HepG2 (cell line): ENCODE measurements around the gene RALB. TPM values are rescaled to one million over a fixed set of nuclear protein-coding genes. Genes with fewer than 3 reads are reported as not detected.
A peak's percentile ranks its signal among the peaks of the same experiment; 100 is the strongest.

Source experiments
- ARID2 ChIP-seq: sonication (generic); formaldehyde crosslinking; IDR thresholded peaks from 2 replicates; pipeline ENCODE4 v1.8.1; 2022; ENCODE audit warnings: mild to moderate bottlenecking, missing genetic modification reagents, borderline replicate concordance
- ATF3 ChIP-seq: sonication (generic); formaldehyde crosslinking; IDR thresholded peaks from 2 replicates; pipeline ENCODE4 v1.4.0; 2020; ENCODE audit warnings: missing genetic modification reagents
- CREB1 ChIP-seq, 2 experiments: fragments of 450-650 bp in 1 of 2; IDR thresholded peaks; 2 replicates each; pipeline ENCODE4 v1.6.1; 2016 to 2017; ENCODE audit warnings: control low read depth in 1 of 2, mild to moderate bottlenecking in 1 of 2, missing compliant biosample characterization in 1 of 2, missing genetic modification characterization in 1 of 2
- HOXA3 ChIP-seq: sonication (generic); formaldehyde crosslinking; IDR thresholded peaks from 2 replicates; pipeline ENCODE4 v1.5.0; 2020; ENCODE audit warnings: missing genetic modification reagents
- MIXL1 ChIP-seq: IDR thresholded peaks from 2 replicates; pipeline ENCODE4 v1.6.1; 2016
- PHB2 ChIP-seq: fragments of 450-650 bp; IDR thresholded peaks from 2 replicates; pipeline ENCODE4 v1.6.1; 2018; ENCODE audit not compliant: partially characterized antibody
- RNF2 ChIP-seq: fragments of 450-650 bp; conservative IDR thresholded peaks from 2 replicates; pipeline ENCODE4 v1.6.1; 2016; ENCODE audit warnings: low read depth
- SMAD1 ChIP-seq: sonication (generic); formaldehyde crosslinking; IDR thresholded peaks from 2 replicates; pipeline ENCODE4 v1.4.0; 2020; ENCODE audit warnings: missing genetic modification reagents, low read depth, mild to moderate bottlenecking, borderline replicate concordance
- ZBTB4 ChIP-seq: sonication (generic); formaldehyde crosslinking; IDR thresholded peaks from 2 replicates; pipeline ENCODE4 v1.4.0; 2020; ENCODE audit warnings: missing genetic modification reagents, mild to moderate bottlenecking, borderline replicate concordance
- ZFP90 ChIP-seq: sonication (generic); formaldehyde crosslinking; IDR thresholded peaks from 2 replicates; pipeline ENCODE4 v1.8.0; 2022; ENCODE audit warnings: missing genetic modification reagents, mild to moderate bottlenecking, inconsistent platforms, borderline replicate concordance
- ZNF282 ChIP-seq: fragments of 450-650 bp; IDR thresholded peaks from 2 replicates; pipeline ENCODE4 v1.6.1; 2018; ENCODE audit not compliant: partially characterized antibody
- ZNF354B ChIP-seq: sonication (generic); formaldehyde crosslinking; IDR thresholded peaks from 2 replicates; pipeline ENCODE4 v1.8.0; 2022; ENCODE audit warnings: mild to moderate bottlenecking, missing genetic modification reagents
- ZNF574 ChIP-seq: sonication (generic); formaldehyde crosslinking; IDR thresholded peaks from 2 replicates; pipeline ENCODE4 v1.4.0; 2020; ENCODE audit warnings: missing genetic modification reagents
- ZNF768 ChIP-seq: sonication (generic); formaldehyde crosslinking; IDR thresholded peaks from 2 replicates; pipeline ENCODE4 v1.4.0; 2020; ENCODE audit warnings: missing genetic modification reagents
- polyA plus RNA-seq, 8 experiments: library from polyadenylated mRNA; depleted of rRNA in 3 of 8; stranded (reverse) in 7 of 8; unstranded in 1 of 8; fragments of >200 nt; fragmentation: Illumina TruSeq in 4 of 8; extraction: Trizol in 4 of 8; gene quantifications; 2 replicates each; pipeline versions ENCODE4 v1.2.1 to v1.2.3, GENCODE V29; 2011 to 2016; ENCODE audit warnings: low read depth in 4 of 8, missing spikeins in 1 of 8, mixed read lengths in 1 of 8; ENCODE audit not compliant: insufficient read depth in 1 of 8
- total RNA-seq, 5 experiments: library from RNA; depleted of rRNA; stranded (reverse); fragments of >200 nt; fragmentation: Illumina TruSeq; extraction: Trizol; gene quantifications; 2 replicates each; pipeline ENCODE4 v1.2.3, GENCODE V29; 2016; ENCODE audit warnings: low read depth in 1 of 5
- TF ChIP-seq, protein P1 (sequence below), 2 experiments: sonication (generic) in 1 of 2; formaldehyde crosslinking in 1 of 2; IDR thresholded peaks; 2 replicates each; pipeline versions ENCODE4 v1.5.1 to v1.6.1; 2011 to 2020; ENCODE audit warnings: borderline replicate concordance in 1 of 2, low read depth in 1 of 2, low read length in 1 of 2, mild to moderate bottlenecking in 1 of 2, missing genetic modification reagents in 1 of 2, moderate library complexity in 1 of 2
- TF ChIP-seq, protein P2 (sequence below): sonication (generic); formaldehyde crosslinking; IDR thresholded peaks from 2 replicates; pipeline ENCODE4 v1.9.0; 2021; ENCODE audit warnings: missing genetic modification reagents, mild to moderate bottlenecking, borderline replicate concordance

Gene RALB
- total and polyA plus RNA-seq, 2 of the 13 experiments (the other 11 are each of a cell fraction or from before 2014, with no cell fraction given) = 37.8 to 43.2 TPM

DNA sequence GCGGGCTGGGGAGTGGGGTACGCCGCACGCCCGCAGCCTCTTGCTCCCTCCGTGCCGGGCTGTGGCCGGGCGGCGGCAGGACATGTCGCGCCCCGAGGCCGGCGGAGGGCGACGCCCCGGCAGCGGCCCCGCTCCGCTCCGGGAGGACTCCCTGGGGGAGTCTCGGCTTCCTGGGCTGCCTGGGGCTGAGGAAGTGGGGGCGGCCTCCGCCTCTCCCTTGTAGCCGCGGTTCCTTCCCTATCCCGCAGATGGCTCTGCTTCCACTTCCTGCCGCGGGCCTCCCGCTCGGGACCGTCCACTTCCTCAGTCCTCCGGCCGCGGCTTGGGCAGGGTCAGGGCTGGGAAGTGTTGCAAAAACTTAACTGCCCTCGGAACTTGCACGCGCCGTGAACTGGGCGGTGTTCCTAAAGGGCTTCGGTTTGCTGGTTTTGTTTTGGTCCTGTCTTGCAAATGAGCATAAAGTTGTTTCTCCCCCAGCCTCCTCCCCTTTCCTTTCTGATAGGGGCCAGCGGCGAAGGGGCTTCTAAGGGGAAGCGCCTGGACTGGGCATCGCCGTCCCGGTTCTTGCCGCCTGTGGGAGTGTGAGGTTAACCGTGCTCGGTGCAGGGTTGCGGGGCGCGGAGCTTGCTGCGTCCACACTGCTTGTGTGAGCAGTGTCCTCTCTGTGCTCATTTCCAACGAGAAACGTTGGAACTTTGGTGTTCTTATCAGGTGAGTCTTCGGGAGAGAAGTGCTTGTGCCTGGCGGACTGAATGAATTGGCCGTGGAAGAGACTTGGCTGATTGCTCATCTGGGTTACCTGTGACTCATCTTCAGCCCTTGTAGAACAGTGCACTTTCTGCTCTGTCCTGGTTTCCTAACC, 600 bp downstream of the RALB start (continued):
- TF ChIP-seq ZNF574 (CRISPR knock-in tag) (peak; percentile 79), HOXA3 (CRISPR knock-in tag) (0 out of 2 replicates have a peak, but pooled peaks have one; percentile 12), CREB1 (IDR thresholded peaks at IDR 0.05) (no peak), CREB1 (CRISPR knock-in tag; IDR thresholded peaks at IDR 0.05) (no peak), PHB2 (no peak), ZFP90 (CRISPR knock-in tag) (peak; percentile 97), ZNF768 (CRISPR knock-in tag) (no peak; the same call in 1 of the 2 replicates), SMAD1 (CRISPR knock-in tag) (no peak), RNF2 (no peak), ZNF354B (CRISPR knock-in tag) (no peak), ZBTB4 (CRISPR knock-in tag) (no peak), ARID2 (CRISPR knock-in tag) (peak; percentile 80; the same call in 1 of the 2 replicates), ATF3 (no peak), ZNF282 (no peak), MIXL1 (CRISPR knock-in tag) (no peak)
- TF ChIP-seq, protein P1, sequence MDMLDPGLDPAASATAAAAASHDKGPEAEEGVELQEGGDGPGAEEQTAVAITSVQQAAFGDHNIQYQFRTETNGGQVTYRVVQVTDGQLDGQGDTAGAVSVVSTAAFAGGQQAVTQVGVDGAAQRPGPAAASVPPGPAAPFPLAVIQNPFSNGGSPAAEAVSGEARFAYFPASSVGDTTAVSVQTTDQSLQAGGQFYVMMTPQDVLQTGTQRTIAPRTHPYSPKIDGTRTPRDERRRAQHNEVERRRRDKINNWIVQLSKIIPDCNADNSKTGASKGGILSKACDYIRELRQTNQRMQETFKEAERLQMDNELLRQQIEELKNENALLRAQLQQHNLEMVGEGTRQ (IDR thresholded peaks at IDR 0.05; ENCODE audit: low read depth, low read length) = no peak
- TF ChIP-seq, protein P1 (CRISPR knock-in tag; IDR thresholded peaks at IDR 0.05; ENCODE audit: borderline replicate concordance) = no peak
- TF ChIP-seq, protein P2, sequence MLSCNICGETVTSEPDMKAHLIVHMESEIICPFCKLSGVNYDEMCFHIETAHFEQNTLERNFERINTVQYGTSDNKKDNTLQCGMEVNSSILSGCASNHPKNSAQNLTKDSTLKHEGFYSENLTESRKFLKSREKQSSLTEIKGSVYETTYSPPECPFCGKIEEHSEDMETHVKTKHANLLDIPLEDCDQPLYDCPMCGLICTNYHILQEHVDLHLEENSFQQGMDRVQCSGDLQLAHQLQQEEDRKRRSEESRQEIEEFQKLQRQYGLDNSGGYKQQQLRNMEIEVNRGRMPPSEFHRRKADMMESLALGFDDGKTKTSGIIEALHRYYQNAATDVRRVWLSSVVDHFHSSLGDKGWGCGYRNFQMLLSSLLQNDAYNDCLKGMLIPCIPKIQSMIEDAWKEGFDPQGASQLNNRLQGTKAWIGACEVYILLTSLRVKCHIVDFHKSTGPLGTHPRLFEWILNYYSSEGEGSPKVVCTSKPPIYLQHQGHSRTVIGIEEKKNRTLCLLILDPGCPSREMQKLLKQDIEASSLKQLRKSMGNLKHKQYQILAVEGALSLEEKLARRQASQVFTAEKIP (CRISPR knock-in tag) = no peak
